K562 (cell line): ENCODE results near the gene NDST3.

ENCODE experiments used
- ESRRA ChIP-seq: fragments of 450-650 bp; IDR thresholded peaks from 2 replicates; pipeline ENCODE4 v1.6.1; 2014; ENCODE audit warnings: low read depth, mild to moderate bottlenecking, moderate library complexity, borderline replicate concordance
- EZH2 ChIP-seq: IDR thresholded peaks from 2 replicates; pipeline ENCODE4 v1.6.1; 2012; ENCODE audit warnings: low read depth, mild to moderate bottlenecking, inconsistent platforms, low read length, borderline replicate concordance
- JUNB ChIP-seq: fragments of 450-650 bp; formaldehyde crosslinking; conservative IDR thresholded peaks from 2 replicates; pipeline ENCODE4 v1.4.0; 2020; ENCODE audit warnings: mild to moderate bottlenecking
- TEAD1 ChIP-seq, 2 experiments: fragments of 450-650 bp in 1 of 2; sonication (generic) in 1 of 2; formaldehyde crosslinking; IDR thresholded peaks; 2 replicates each; pipeline versions ENCODE4 v1.4.0 to v1.8.0; 2020 to 2022; ENCODE audit warnings: mild to moderate bottlenecking in 2 of 2, missing genetic modification reagents in 1 of 2
- ZNF217 ChIP-seq: sonication (generic); formaldehyde crosslinking; IDR thresholded peaks from 2 replicates; pipeline ENCODE4 v1.8.0; 2022; ENCODE audit warnings: mild to moderate bottlenecking, missing genetic modification reagents
- ZZZ3 ChIP-seq: fragments of 450-650 bp; IDR thresholded peaks from 2 replicates; pipeline ENCODE4 v1.6.1; 2016; ENCODE audit warnings: antibody characterized with exemption, mild to moderate bottlenecking, moderate library complexity
- TF ChIP-seq, protein P1 (sequence below): sonication (generic); formaldehyde crosslinking; IDR thresholded peaks from 2 replicates; pipeline ENCODE4 v1.9.0; 2022; ENCODE audit warnings: mild to moderate bottlenecking, missing genetic modification reagents

DNA sequence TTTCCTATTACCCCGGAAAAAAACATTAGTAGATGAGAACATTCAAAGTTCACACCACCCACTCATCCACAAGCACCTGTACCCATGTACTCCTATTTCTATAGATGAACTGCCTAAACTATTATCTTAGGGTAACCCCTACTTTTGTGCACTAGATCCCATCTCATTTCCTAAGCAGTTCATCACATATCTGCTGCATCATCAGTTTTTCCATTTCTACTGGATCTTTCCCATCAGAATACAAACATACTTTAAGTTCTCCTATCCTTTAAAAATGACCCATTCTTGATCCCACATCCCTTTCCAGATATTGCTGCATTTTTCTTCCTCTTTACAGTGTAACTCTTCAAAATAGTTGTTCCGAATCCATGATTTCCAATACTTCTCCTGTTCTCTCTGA lies 237.5 kb downstream of the NDST3 start:
- TF ChIP-seq ESRRA, result no peak
- TF ChIP-seq JUNB (CRISPR knock-in tag), result no peak
- TF ChIP-seq ZNF217 (CRISPR knock-in tag), result no peak
- no peak for TF ChIP-seq ZZZ3
- no peak for TF ChIP-seq EZH2
- no peak for TF ChIP-seq TEAD1 (CRISPR knock-in tag; IDR thresholded peaks at IDR 0.05)
- TF ChIP-seq, protein P1, sequence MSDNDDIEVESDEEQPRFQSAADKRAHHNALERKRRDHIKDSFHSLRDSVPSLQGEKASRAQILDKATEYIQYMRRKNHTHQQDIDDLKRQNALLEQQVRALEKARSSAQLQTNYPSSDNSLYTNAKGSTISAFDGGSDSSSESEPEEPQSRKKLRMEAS (CRISPR knock-in tag), result no peak
